ENCODE results near the gene HS3ST6. TPM values are rescaled to one million over a fixed set of nuclear protein-coding genes. Genes with fewer than 3 reads are reported as not detected.

HS3ST6 gene
- total and polyA plus RNA-seq, 2 of the 13 experiments (the other 11 are each of a cell fraction or from before 2014, with no cell fraction given) = not detected

- TF ChIP-seq ZNF615 (CRISPR knock-in tag; IDR thresholded peaks at IDR 0.05; ENCODE audit: borderline replicate concordance) = no peak
- peak; percentile 96 for TF ChIP-seq DR1 (CRISPR knock-in tag; IDR thresholded peaks at IDR 0.05)
- peak; percentile 85; the same call in 1 of the 2 replicates for TF ChIP-seq HOXA5 (CRISPR knock-in tag; IDR thresholded peaks at IDR 0.05)
- peak; percentile 83 for TF ChIP-seq YEATS4 (CRISPR knock-in tag; IDR thresholded peaks at IDR 0.05; ENCODE audit: borderline replicate concordance)
- TF ChIP-seq ZNF383 (CRISPR knock-in tag; IDR thresholded peaks at IDR 0.05; ENCODE audit: borderline replicate concordance) = no peak
- no peak for TF ChIP-seq ZNF616 (CRISPR knock-in tag; IDR thresholded peaks at IDR 0.05; ENCODE audit: low read depth)
- peak; percentile 80; the same call in 1 of the 2 replicates for TF ChIP-seq KAT7 (CRISPR knock-in tag; IDR thresholded peaks at IDR 0.05; ENCODE audit: borderline replicate concordance)
- TF ChIP-seq ZNF101 (CRISPR knock-in tag; IDR thresholded peaks at IDR 0.05; ENCODE audit: borderline replicate concordance, low read depth) = no peak
- no peak for TF ChIP-seq DMTF1 (CRISPR knock-in tag; IDR thresholded peaks at IDR 0.05)
- TF ChIP-seq TEF (CRISPR knock-in tag; IDR thresholded peaks at IDR 0.05) = 0 out of 2 replicates have a peak, but pooled peaks have one; percentile 54
- peak; percentile 63; the same call in 1 of the 2 replicates for TF ChIP-seq ZSCAN31 (CRISPR knock-in tag; IDR thresholded peaks at IDR 0.05; ENCODE audit: low read depth)
- peak; percentile 80 for TF ChIP-seq TAF15 (IDR thresholded peaks at IDR 0.05; ENCODE audit: low read depth, low read length, poor library complexity, severe bottlenecking)
- TF ChIP-seq ZXDC (CRISPR knock-in tag; IDR thresholded peaks at IDR 0.05) = 0 out of 2 replicates have a peak, but pooled peaks have one; percentile 30
- peak; percentile 7; the same call in 1 of the 2 replicates for TF ChIP-seq ZNF362 (CRISPR knock-in tag; IDR thresholded peaks at IDR 0.05; ENCODE audit: borderline replicate concordance)
- peak; percentile 90; the same call in 1 of the 2 replicates for TF ChIP-seq ZZZ3 (CRISPR knock-in tag; IDR thresholded peaks at IDR 0.05; ENCODE audit: borderline replicate concordance)
- no peak for TF ChIP-seq ZNF3 (CRISPR knock-in tag; IDR thresholded peaks at IDR 0.05)
- TF ChIP-seq ZBTB2 (CRISPR knock-in tag; IDR thresholded peaks at IDR 0.05; ENCODE audit: low read depth) = peak; percentile 73
- TF ChIP-seq ZNF557 (CRISPR knock-in tag; IDR thresholded peaks at IDR 0.05) = peak; percentile 57; the same call in 1 of the 2 replicates
These were observed 46.5 kb upstream of the HS3ST6 start, which contains the start of gene RPS2 (continued) for GRCh38 chr16:1964506-1965395.
